Activated CD4-positive, alpha-beta memory T cell treated with anti-CD3 and anti-CD28 coated beads, Interleukin-2, amount 10 ng/mL, durations not matched to agents 7 days and 5 days (primary cell): Measurements from ENCODE around the gene PLB1. TPM values are rescaled to one million over a fixed set of nuclear protein-coding genes. Genes with fewer than 3 reads are reported as not detected.

Source experiments
- CTCF ChIA-PET: fragments of 350-600 bp; sonication (Branson Sonifier 250); formaldehyde crosslinking; loops from one replicate; lab custom pipeline; 2021; ENCODE audit warnings: antibody characterized with exemption, inconsistent platforms; lab: Charles Lee
- POLR2A ChIA-PET: fragments of 350-600 bp; sonication (Branson Sonifier 250); formaldehyde crosslinking; loops from one replicate; lab custom pipeline; 2021; ENCODE audit warnings: antibody characterized with exemption; lab: Charles Lee
- DNase-seq: peaks from one replicate; pipeline ENCODE4 v3.0.0-alpha.2; 2020
- H3K27ac Mint-ChIP-seq: one replicate; pipeline ENCODE4 v1.8.0; 2021; ENCODE audit warnings: mild to moderate bottlenecking, mixed read lengths
- H3K27me3 Mint-ChIP-seq: one replicate; pipeline ENCODE4 v1.8.0; 2021; ENCODE audit warnings: mixed read lengths
- H3K36me3 Mint-ChIP-seq: one replicate; pipeline ENCODE4 v1.8.0; 2021; ENCODE audit warnings: low read depth, mixed read lengths
- H3K4me1 Mint-ChIP-seq: one replicate; pipeline ENCODE4 v1.8.0; 2021; ENCODE audit warnings: mixed read lengths
- H3K4me3 Mint-ChIP-seq: one replicate; pipeline ENCODE4 v1.8.0; 2021; ENCODE audit warnings: mild to moderate bottlenecking, mixed read lengths
- H3K9me3 Mint-ChIP-seq: one replicate; pipeline ENCODE4 v1.8.0; 2021; ENCODE audit warnings: mixed read lengths
- total RNA-seq, 2 experiments: library from RNA; stranded (reverse); gene quantifications; one replicate each; pipeline ENCODE4 v1.2.3, GENCODE V29; 2021

PLB1 gene
- total RNA-seq, 2 experiments from 2014 or later = 1.1 to 1.2 TPM

DNA sequence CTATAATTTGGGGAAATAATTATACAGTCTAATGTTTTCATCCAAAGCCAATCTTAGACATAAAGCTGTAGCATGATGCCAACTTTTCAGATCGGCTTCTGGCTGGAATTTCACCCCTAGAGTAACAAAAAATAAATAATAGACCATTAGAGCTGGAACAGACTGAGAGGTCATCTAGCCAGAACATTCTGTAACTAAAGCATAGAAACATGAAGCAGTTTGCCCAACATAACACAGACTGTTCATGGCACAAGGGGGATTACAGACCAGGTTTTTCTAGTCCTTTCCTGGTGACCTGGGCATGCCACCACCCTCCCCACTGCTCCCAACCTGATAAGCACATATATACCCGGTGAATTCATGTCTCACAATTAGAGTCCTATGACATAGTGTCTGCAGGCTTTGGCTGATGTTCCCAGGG lies 139.3 kb downstream of the PLB1 start:
- no peak overlapping the region for H3K27ac Mint-ChIP-seq
- H3K4me1 Mint-ChIP-seq = peaks cover 11% of the 10 kb centered on the region
- no peak overlapping the region for H3K4me3 Mint-ChIP-seq
- no peak for DNase-seq
- ChIA-PET CTCF (interaction anchor here (0.8 kb wide), 1 partner anchor 41 kb away, joined by 3 read pairs; no protein-coding TSS in a partner anchor), POLR2A (no interaction called here)
- no peaks in the 10 kb centered on the region for H3K36me3 Mint-ChIP-seq
- H3K27me3 Mint-ChIP-seq = peaks cover 3% of the 10 kb centered on the region
- H3K9me3 Mint-ChIP-seq = no peaks in the 10 kb centered on the region

DNA sequence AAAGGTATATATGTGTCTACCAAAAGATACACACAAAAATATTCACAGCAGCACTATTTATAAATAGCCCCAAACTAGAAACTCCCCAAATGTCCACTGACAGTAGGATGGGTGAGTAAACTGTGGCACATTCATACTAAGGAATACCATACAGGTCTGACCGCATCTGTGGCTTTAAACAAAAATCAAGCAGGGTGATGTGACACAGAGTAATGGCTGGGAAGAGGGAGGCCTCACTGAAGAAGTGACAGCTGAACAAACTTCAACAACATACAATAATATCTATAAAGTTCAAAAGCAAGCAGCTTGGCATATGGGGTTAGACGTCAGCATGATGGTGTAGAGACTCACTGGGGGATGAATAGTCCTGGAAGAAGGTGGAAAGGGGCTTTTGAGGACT lies 140.6 kb downstream of the PLB1 start:
- no peaks in the 10 kb centered on the region for H3K9me3 Mint-ChIP-seq
- H3K27ac Mint-ChIP-seq = no peak overlapping the region
- H3K27me3 Mint-ChIP-seq = peaks cover 3% of the 10 kb centered on the region
- no peak overlapping the region for H3K4me3 Mint-ChIP-seq
- H3K36me3 Mint-ChIP-seq = no peaks in the 10 kb centered on the region
- CTCF ChIA-PET = no interaction called here
- DNase-seq = no peak
- POLR2A ChIA-PET = interaction anchor here (0.9 kb wide), 1 partner anchor 115 kb away, joined by 3 read pairs; the partner anchor contains the start of gene PPP1CB
- peaks cover 11% of the 10 kb centered on the region for H3K4me1 Mint-ChIP-seq

DNA sequence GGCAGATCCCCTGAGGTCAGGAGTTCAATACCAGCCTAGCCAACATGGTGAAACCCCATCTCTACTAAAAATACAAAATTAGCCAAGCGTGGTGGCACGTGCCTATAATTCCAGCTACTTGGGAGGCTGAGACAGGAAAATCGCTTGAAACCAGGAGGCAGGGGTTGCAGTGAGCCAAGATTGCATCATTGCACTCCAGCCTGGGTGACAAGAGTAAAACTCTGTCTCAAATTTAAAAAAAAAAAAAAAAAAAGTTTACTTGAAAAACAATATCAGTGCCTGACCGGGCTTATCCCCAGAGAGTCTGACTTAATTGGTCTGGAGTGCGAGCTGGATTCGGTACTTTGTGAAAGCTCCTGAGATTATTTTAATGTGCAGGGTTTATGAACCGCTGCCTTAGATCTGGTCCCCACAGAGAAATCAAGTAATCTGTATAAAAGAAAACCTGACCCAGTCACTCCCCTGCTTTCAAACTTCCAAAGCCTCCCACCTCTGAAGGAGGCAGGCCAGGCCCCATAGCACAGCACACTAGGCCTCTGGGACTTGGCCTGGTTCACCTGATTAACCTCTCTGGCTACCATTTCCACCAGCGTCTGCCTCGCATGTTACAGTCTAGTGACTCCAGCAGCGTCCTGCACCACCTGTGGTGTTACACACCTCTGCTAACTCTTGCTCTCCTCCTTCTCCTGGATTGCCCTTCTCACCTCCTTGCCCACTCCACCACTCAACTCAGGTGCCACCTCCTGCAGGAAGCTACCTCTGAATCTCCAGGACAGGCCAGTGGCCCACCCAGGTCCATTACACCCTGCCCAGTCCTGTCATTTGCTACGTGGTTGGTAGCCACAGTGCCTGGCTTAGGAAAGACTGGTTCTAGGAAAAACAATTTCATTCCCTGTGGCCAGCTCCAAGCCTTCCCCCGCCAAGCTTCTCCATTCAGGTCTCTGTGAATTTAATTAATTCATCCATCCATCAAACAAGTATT lies 141.5 kb downstream of the PLB1 start:
- CTCF ChIA-PET = no interaction called here
- H3K9me3 Mint-ChIP-seq = no peaks in the 10 kb centered on the region
- H3K27ac Mint-ChIP-seq = no peak overlapping the region
- no peak overlapping the region for H3K4me3 Mint-ChIP-seq
- H3K36me3 Mint-ChIP-seq = no peaks in the 10 kb centered on the region
- DNase-seq = no peak
- H3K27me3 Mint-ChIP-seq = peaks cover 3% of the 10 kb centered on the region
- POLR2A ChIA-PET = interaction anchor here (0.9 kb wide), 1 partner anchor 115 kb away, joined by 3 read pairs; the partner anchor contains the start of gene PPP1CB
- H3K4me1 Mint-ChIP-seq = peaks cover 11% of the 10 kb centered on the region

DNA sequence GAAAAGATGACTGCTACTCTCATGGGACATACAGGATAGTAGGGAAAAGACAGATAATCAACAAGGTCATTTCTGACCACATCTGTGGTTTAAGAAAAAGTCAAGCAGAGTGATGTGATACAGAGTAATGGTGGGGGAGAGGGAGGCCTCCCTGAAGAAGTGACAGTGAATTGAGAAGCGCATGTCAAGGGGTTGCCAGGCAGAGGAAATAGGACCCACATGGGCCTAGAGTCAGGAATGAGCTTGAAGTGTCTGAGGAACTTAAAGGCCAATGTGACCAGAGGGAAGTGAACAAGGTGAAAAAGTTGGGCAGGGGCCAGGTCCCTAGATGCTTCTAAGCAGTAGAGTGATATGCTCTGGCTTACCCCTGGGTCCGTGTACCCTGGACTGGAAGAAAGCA lies 142.2 kb downstream of the PLB1 start:
- H3K9me3 Mint-ChIP-seq = no peaks in the 10 kb centered on the region
- ChIA-PET CTCF (no interaction called here), POLR2A (no interaction called here)
- H3K36me3 Mint-ChIP-seq = no peaks in the 10 kb centered on the region
- DNase-seq = no peak
- peaks cover 11% of the 10 kb centered on the region for H3K4me1 Mint-ChIP-seq
- no peak overlapping the region for H3K27ac Mint-ChIP-seq
- peaks cover 3% of the 10 kb centered on the region for H3K27me3 Mint-ChIP-seq
- H3K4me3 Mint-ChIP-seq = no peak overlapping the region

GRCh38 chr2:28639092-28639691 lies 143.3 kb downstream of the PLB1 start:
- H3K27me3 Mint-ChIP-seq = peaks cover 3% of the 10 kb centered on the region
- POLR2A ChIA-PET = interaction anchor here (1.2 kb wide), 1 partner anchor 18 kb away, joined by 3 read pairs; no protein-coding TSS in a partner anchor
- DNase-seq = no peak
- no peak overlapping the region for H3K4me3 Mint-ChIP-seq
- no peak overlapping the region for H3K27ac Mint-ChIP-seq
- CTCF ChIA-PET = interaction anchor here (1.0 kb wide), 1 partner anchor 25 kb away, joined by 4 read pairs; no protein-coding TSS in a partner anchor
- H3K9me3 Mint-ChIP-seq = no peaks in the 10 kb centered on the region
- H3K36me3 Mint-ChIP-seq = no peaks in the 10 kb centered on the region
- peaks cover 11% of the 10 kb centered on the region for H3K4me1 Mint-ChIP-seq

DNA sequence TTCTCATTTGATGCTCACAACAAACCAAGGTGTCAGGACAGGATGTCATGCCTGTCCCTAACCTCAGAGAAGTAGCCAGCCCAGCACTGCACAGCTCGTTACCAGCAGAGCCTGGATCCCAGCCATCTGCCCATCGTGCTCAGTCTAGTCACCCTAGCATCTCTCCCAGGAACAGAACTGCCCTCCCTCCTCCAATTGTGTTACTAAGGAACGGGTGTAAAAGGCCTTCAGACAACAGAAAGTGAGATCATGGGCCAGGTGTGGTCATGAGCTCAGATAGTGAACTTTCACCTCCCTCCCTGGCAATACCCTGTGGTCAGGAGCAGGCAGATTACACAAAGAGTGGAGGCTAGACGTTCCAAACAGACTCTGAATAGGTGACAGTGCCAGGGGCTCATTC lies 144.0 kb downstream of the PLB1 start:
- H3K4me1 Mint-ChIP-seq = peaks cover 11% of the 10 kb centered on the region
- ChIA-PET CTCF (no interaction called here), POLR2A (interaction anchor here (1.2 kb wide), 1 partner anchor 19 kb away, joined by 3 read pairs; no protein-coding TSS in a partner anchor)

DNA sequence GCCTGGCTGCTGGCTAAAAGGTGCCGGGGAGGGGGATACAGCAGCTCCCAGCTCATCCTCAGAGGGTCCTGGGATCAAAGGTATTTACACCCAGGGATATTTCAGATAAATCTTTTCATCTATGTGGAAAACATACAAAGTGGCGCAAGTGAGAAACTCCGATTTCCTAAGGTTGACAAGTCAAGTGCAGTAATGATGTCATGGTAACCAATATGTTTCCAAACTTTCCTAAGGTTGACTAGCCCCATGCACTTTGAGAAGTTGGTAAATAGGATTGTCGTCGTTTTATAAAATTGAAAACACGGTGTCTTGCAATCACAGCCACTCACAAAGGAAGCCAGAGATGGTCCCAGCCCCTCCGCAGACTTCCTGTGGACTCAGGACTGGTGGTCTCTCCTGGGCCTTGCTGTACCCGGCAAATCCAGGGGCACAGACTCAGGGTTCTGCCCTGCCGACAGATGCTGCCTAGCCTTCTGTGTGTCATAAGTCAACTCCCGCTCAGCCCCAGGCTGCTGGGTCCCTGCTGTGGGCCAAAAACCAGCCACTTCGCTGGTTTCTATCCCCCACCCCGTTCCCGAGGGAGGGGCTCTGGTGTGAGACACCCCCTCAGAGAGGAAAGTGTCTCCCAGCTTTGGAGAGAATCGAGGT lies 144.5 kb downstream of the PLB1 start:
- CTCF ChIA-PET = no interaction called here
- H3K4me3 Mint-ChIP-seq = no peak overlapping the region
- H3K36me3 Mint-ChIP-seq = no peaks in the 10 kb centered on the region
- no peak overlapping the region for H3K27ac Mint-ChIP-seq
- H3K4me1 Mint-ChIP-seq = peaks cover 11% of the 10 kb centered on the region
- H3K27me3 Mint-ChIP-seq = peaks cover 3% of the 10 kb centered on the region
- no peaks in the 10 kb centered on the region for H3K9me3 Mint-ChIP-seq
- DNase-seq = no peak
- POLR2A ChIA-PET = no interaction called here

More for the DNA sequence above, 144.0 kb downstream of the PLB1 start:
- Mint-ChIP-seq H3K4me3 (no peak overlapping the region), H3K27me3 (peaks cover 3% of the 10 kb centered on the region), H3K36me3 (no peaks in the 10 kb centered on the region), H3K9me3 (no peaks in the 10 kb centered on the region), H3K27ac (no peak overlapping the region)
- no peak for DNase-seq

- H3K9me3 Mint-ChIP-seq = no peaks in the 10 kb centered on the region
- no peak for DNase-seq
- ChIA-PET POLR2A (no interaction called here), CTCF (no interaction called here)
- H3K4me3 Mint-ChIP-seq = no peak overlapping the region
- peaks cover 3% of the 10 kb centered on the region for H3K27me3 Mint-ChIP-seq
- H3K4me1 Mint-ChIP-seq = peaks cover 11% of the 10 kb centered on the region
- H3K27ac Mint-ChIP-seq = no peak overlapping the region
- H3K36me3 Mint-ChIP-seq = no peaks in the 10 kb centered on the region
Observed at GRCh38 chr2:28640908-28641300, 145.0 kb downstream of the PLB1 start.

GRCh38 chr2:28642796-28643195 lies 146.9 kb downstream of the PLB1 start:
- no peak for DNase-seq
- CTCF ChIA-PET = no interaction called here
- Mint-ChIP-seq H3K4me3 (no peak overlapping the region), H3K9me3 (no peaks in the 10 kb centered on the region), H3K27ac (no peak overlapping the region), H3K27me3 (peaks cover 3% of the 10 kb centered on the region), H3K36me3 (no peaks in the 10 kb centered on the region), H3K4me1 (peaks cover 11% of the 10 kb centered on the region)
- POLR2A ChIA-PET = no interaction called here

GRCh38 chr2:28643327-28643726 lies 147.5 kb downstream of the PLB1 start:
- peaks cover 2% of the 10 kb centered on the region for H3K27me3 Mint-ChIP-seq
- CTCF ChIA-PET = no interaction called here
- H3K9me3 Mint-ChIP-seq = no peaks in the 10 kb centered on the region
- H3K36me3 Mint-ChIP-seq = no peaks in the 10 kb centered on the region
- POLR2A ChIA-PET = no interaction called here
- peaks cover 10% of the 10 kb centered on the region for H3K4me1 Mint-ChIP-seq
- no peak overlapping the region for H3K27ac Mint-ChIP-seq
- no peak for DNase-seq
- H3K4me3 Mint-ChIP-seq = no peak overlapping the region

DNA sequence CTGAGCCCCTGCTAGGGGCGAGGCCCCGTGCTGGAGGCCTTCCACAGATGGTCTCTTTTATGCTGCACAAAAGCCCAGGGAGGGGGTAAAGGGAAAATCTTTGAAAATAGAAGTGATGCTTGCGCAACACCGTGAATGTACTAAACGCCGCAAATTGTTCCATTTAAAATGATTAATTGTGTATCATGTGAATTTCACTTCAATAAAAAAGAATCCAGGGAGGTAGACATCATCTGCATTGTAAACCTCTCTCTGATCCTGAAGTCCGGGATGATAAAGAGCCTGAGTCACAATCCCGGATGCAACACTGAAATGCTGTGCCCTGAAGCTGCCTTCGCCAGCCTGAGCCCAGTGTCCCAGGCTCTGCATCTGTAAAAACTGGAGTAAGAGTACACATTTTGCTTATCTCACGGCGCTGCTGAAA lies 148.1 kb downstream of the PLB1 start:
- H3K36me3 Mint-ChIP-seq = no peaks in the 10 kb centered on the region
- DNase-seq = no peak
- no peak overlapping the region for H3K4me3 Mint-ChIP-seq
- H3K27ac Mint-ChIP-seq = no peak overlapping the region
- H3K4me1 Mint-ChIP-seq = peaks cover 14% of the 10 kb centered on the region
- ChIA-PET POLR2A (no interaction called here), CTCF (no interaction called here)
- H3K27me3 Mint-ChIP-seq = no peaks in the 10 kb centered on the region
- no peaks in the 10 kb centered on the region for H3K9me3 Mint-ChIP-seq

DNA sequence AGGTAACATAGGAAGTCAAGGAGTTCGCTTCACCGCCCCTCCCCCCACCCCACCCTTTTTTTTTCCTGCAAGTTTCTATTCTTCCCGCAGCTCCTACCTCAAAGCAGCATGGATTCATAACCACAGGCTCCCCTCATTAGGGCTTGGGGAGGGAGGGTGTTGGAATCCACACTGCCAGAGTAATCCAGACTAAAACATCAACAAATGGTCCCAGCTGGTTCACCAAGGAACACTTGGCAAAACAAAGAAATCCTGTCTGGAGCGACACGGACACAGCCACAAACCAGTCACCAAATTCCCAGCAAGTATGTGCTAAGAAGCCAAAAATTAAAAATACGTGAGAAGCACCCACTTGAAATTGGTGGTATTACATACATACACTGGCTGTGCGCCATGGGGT lies 148.9 kb downstream of the PLB1 start:
- DNase-seq = no peak
- ChIA-PET CTCF (no interaction called here), POLR2A (no interaction called here)
- H3K27me3 Mint-ChIP-seq = no peaks in the 10 kb centered on the region
- no peak overlapping the region for H3K4me3 Mint-ChIP-seq
- H3K27ac Mint-ChIP-seq = no peak overlapping the region
- no peaks in the 10 kb centered on the region for H3K9me3 Mint-ChIP-seq
- no peaks in the 10 kb centered on the region for H3K36me3 Mint-ChIP-seq
- H3K4me1 Mint-ChIP-seq = peaks cover 17% of the 10 kb centered on the region

- H3K4me1 Mint-ChIP-seq = peaks cover 23% of the 10 kb centered on the region
- ChIA-PET CTCF (no interaction called here), POLR2A (no interaction called here)
- H3K27ac Mint-ChIP-seq = no peak overlapping the region
- no peak for DNase-seq
- no peak overlapping the region for H3K4me3 Mint-ChIP-seq
- no peaks in the 10 kb centered on the region for H3K27me3 Mint-ChIP-seq
- no peaks in the 10 kb centered on the region for H3K9me3 Mint-ChIP-seq
- H3K36me3 Mint-ChIP-seq = no peaks in the 10 kb centered on the region
Observed at GRCh38 chr2:28645553-28645952, 149.7 kb downstream of the PLB1 start.
